ENCODE results near the gene ADAM29. TPM values are rescaled to one million over a fixed set of nuclear protein-coding genes. Genes with fewer than 3 reads are reported as not detected.

Gene ADAM29
- total and polyA plus RNA-seq, 2 donors from 2014 or later: not detected

DNA sequence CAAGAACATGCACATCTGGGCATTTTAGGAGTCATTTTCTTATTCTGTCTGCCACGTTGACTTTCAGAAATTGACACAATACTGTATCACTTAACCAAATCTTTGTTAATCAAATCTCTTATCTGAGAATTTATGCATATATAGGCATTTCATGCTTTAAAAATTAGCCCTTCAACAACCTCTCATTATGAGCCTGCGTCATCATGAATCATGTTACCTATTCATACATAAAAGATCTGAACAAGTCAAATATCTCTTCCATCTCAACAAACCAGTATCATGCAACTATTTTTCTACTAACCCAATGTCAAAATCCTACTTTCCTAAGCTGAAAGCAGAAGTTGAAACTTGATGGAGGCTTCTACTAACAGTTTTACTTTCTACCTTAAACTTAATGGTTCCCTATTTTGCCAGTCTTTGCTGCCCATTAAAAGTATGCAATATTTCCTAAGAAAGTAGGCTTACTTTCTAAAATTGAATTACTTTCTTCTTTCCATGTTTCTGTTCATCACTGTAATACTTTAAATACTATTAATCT is 1.8 kb downstream of the ADAM29 start:
- no peak overlapping the region for H3K9ac ChIP-seq (ENCODE audit: low read length in 3 of 3)
- TF ChIP-seq, protein P1, sequence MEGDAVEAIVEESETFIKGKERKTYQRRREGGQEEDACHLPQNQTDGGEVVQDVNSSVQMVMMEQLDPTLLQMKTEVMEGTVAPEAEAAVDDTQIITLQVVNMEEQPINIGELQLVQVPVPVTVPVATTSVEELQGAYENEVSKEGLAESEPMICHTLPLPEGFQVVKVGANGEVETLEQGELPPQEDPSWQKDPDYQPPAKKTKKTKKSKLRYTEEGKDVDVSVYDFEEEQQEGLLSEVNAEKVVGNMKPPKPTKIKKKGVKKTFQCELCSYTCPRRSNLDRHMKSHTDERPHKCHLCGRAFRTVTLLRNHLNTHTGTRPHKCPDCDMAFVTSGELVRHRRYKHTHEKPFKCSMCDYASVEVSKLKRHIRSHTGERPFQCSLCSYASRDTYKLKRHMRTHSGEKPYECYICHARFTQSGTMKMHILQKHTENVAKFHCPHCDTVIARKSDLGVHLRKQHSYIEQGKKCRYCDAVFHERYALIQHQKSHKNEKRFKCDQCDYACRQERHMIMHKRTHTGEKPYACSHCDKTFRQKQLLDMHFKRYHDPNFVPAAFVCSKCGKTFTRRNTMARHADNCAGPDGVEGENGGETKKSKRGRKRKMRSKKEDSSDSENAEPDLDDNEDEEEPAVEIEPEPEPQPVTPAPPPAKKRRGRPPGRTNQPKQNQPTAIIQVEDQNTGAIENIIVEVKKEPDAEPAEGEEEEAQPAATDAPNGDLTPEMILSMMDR (IDR thresholded peaks at IDR 0.05; ENCODE audit: borderline replicate concordance, extremely low read depth, insufficient read depth): no peak
- FAIRE-seq (no peak), DNase-seq (no peak)
- no peaks in the 10 kb centered on the region for H3K36me3 ChIP-seq (ENCODE audit: control insufficient read depth in 2 of 3, insufficient read depth in 3 of 3, low read length in 3 of 3)
- H3K4me3 ChIP-seq (ENCODE audit: low read length in 3 of 3): no peak overlapping the region
- no peaks in the 10 kb centered on the region for H3K4me1 ChIP-seq (ENCODE audit: control insufficient read depth in 2 of 3, insufficient read depth in 2 of 3, low read depth in 1 of 3, low read length in 3 of 3)
- no peaks in the 10 kb centered on the region for H3K9me3 ChIP-seq (ENCODE audit: control insufficient read depth in 2 of 3, insufficient read depth in 1 of 3, low read length in 3 of 3)
- intact Hi-C loops (cut with DNase I): no loop called here
- H3K27me3 ChIP-seq (ENCODE audit: control insufficient read depth, insufficient read depth, low read length): no peaks in the 10 kb centered on the region
- no peak overlapping the region for H3K27ac ChIP-seq (ENCODE audit: low read depth in 2 of 2, low read length in 2 of 2)

DNA sequence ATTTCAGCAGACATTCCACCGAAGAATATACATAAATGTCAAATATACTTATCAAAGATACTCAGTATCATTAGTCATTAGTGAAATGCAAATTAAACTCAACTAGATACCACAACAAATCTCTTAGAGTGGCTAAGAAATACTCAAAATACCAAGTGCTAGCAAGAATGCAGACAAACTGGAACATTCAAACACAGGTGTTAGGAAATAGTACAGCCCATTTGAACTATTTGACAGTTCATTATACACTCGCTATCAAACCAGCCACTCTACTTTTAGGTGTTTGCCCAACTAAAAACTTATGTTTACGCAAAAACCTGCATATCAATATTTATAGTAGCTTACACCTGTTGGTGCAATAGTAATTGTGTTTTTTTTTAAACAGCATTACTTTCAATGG is 8.8 kb downstream of the ADAM29 start:
- Histone ChIP-seq H3K9me3 (ENCODE audit: control insufficient read depth in 2 of 3, insufficient read depth in 1 of 3, low read length in 3 of 3) (no peaks in the 10 kb centered on the region), H3K4me1 (ENCODE audit: control insufficient read depth in 2 of 3, insufficient read depth in 2 of 3, low read depth in 1 of 3, low read length in 3 of 3) (no peaks in the 10 kb centered on the region), H3K4me3 (ENCODE audit: low read length in 3 of 3) (no peak overlapping the region), H3K27me3 (ENCODE audit: control insufficient read depth, insufficient read depth, low read length) (no peaks in the 10 kb centered on the region), H3K9ac (ENCODE audit: low read length in 3 of 3) (no peak overlapping the region), H3K36me3 (ENCODE audit: control insufficient read depth in 2 of 3, insufficient read depth in 3 of 3, low read length in 3 of 3) (no peaks in the 10 kb centered on the region), H3K27ac (ENCODE audit: low read depth in 2 of 2, low read length in 2 of 2) (no peak overlapping the region)
- no peak for DNase-seq
- FAIRE-seq: no peak
- intact Hi-C loops (cut with DNase I): no loop called here
- TF ChIP-seq, protein P1 (IDR thresholded peaks at IDR 0.05; ENCODE audit: borderline replicate concordance, extremely low read depth, insufficient read depth): no peak

DNA sequence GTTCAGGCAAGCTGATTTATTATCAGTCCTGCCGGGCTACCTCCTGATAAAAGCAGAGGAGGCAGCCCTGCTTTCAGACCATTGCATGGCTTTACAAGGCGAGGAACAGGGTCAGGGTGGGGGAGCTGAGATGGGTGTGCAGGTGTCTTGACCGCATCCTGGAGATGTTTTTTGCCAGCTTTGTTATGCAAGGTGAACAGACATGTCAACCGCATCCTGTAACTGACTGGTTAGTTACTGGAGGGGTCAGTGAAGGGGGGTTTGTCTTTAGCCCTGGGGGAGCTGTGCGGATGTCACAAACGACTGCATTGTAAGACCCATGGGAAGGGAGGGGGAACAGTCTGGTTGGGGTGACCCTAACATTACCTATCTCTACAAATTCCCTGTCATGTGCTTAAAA is 10.0 kb downstream of the ADAM29 start:
- DNase-seq (no peak), FAIRE-seq (no peak)
- Histone ChIP-seq H3K4me1 (ENCODE audit: control insufficient read depth in 2 of 3, insufficient read depth in 2 of 3, low read depth in 1 of 3, low read length in 3 of 3) (no peaks in the 10 kb centered on the region), H3K9ac (ENCODE audit: low read length in 3 of 3) (no peak overlapping the region), H3K9me3 (ENCODE audit: control insufficient read depth in 2 of 3, insufficient read depth in 1 of 3, low read length in 3 of 3) (no peaks in the 10 kb centered on the region), H3K27ac (ENCODE audit: low read depth in 2 of 2, low read length in 2 of 2) (no peak overlapping the region), H3K4me3 (ENCODE audit: low read length in 3 of 3) (no peak overlapping the region), H3K27me3 (ENCODE audit: control insufficient read depth, insufficient read depth, low read length) (no peaks in the 10 kb centered on the region), H3K36me3 (ENCODE audit: control insufficient read depth in 2 of 3, insufficient read depth in 3 of 3, low read length in 3 of 3) (no peaks in the 10 kb centered on the region)
- intact Hi-C loops (cut with DNase I): no loop called here
- TF ChIP-seq, protein P1 (IDR thresholded peaks at IDR 0.05; ENCODE audit: borderline replicate concordance, extremely low read depth, insufficient read depth): no peak

Measured in kidney (tissue), 14 donors.